IMR-90 (cell line): ENCODE data around the gene ARHGAP45. TPM values are rescaled to one million over a fixed set of nuclear protein-coding genes. Genes with fewer than 3 reads are reported as not detected.

Experiments used
- ATAC-seq: fragments of 200-7000 bp; cut with Tn5 transposase; 2 replicates; pipeline ENCODE4 v1.9.1; 2020; ENCODE audit warnings: low read depth, mild to moderate bottlenecking, moderate library complexity
- BruUV-seq: library from RNA; stranded (reverse); fragments of 400-500 nt; replicated peaks from 2 replicates; lab custom pipeline; 2021; lab: Mats Ljungman, UMichigan
- CTCF ChIA-PET: fragments of 300-600 bp; formaldehyde crosslinking; extraction: SDS; loops from one replicate; lab custom pipeline; 2021; ENCODE audit warnings: antibody characterized with exemption; lab: Yijun Ruan, JAX
- POLR2A ChIA-PET: fragments of 300-600 bp; sonication (Branson Sonifier 250); formaldehyde crosslinking; loops from one replicate; lab custom pipeline; 2022; ENCODE audit warnings: antibody characterized with exemption; ENCODE audit not compliant: unreplicated experiment; lab: Charles Lee
- DNase-seq: peaks from one replicate; pipeline ENCODE4 v3.0.0; 2013
- H2AFZ ChIP-seq: replicated peaks from 2 replicates; pipeline ENCODE3; 2013; ENCODE audit warnings: low read length, mild to moderate bottlenecking; ENCODE audit not compliant: poor library complexity
- H2AK5ac ChIP-seq: 2 replicates; pipeline ENCODE4 v1.6.1; 2013; ENCODE audit warnings: low read depth, low read length, inconsistent platforms
- H2AK9ac ChIP-seq: replicated peaks from 2 replicates; pipeline ENCODE3; 2013; ENCODE audit warnings: mild to moderate bottlenecking, low read depth, low read length, moderate library complexity; ENCODE audit not compliant: poor library complexity
- H2BK120ac ChIP-seq: 2 replicates; pipeline ENCODE4 v1.6.1; 2013; ENCODE audit warnings: low read depth, low read length, inconsistent platforms
- H2BK15ac ChIP-seq: 3 replicates; pipeline ENCODE4 v1.6.1; 2013; ENCODE audit warnings: low read depth, low read length, inconsistent platforms
- H2BK20ac ChIP-seq: 2 replicates; pipeline ENCODE4 v1.6.1; 2013; ENCODE audit warnings: low read depth, mild to moderate bottlenecking, inconsistent platforms, low read length, moderate library complexity
- H2BK5ac ChIP-seq: 2 replicates; pipeline ENCODE4 v1.6.1; 2013; ENCODE audit warnings: mild to moderate bottlenecking, low read depth, low read length, inconsistent platforms; ENCODE audit not compliant: poor library complexity, severe bottlenecking
- H3K14ac ChIP-seq: replicated peaks from 2 replicates; pipeline ENCODE4 v1.6.1; 2013; ENCODE audit warnings: low read depth, low read length, inconsistent platforms
- H3K18ac ChIP-seq: 2 replicates; pipeline ENCODE4 v1.6.1; 2013; ENCODE audit warnings: low read depth, low read length, control low read depth
- H3K23ac ChIP-seq: 2 replicates; pipeline ENCODE4 v1.6.1; 2013; ENCODE audit warnings: low read depth, low read length, inconsistent platforms
- H3K27ac ChIP-seq: 2 replicates; pipeline ENCODE4 v1.5.1; 2013; ENCODE audit warnings: mild to moderate bottlenecking, control low read depth, low read length; ENCODE audit not compliant: insufficient read depth
- H3K27me3 ChIP-seq: 2 replicates; pipeline ENCODE4 v1.6.1; 2013; ENCODE audit warnings: low read length; ENCODE audit not compliant: control insufficient read depth, insufficient read depth
- H3K36me3 ChIP-seq: 2 replicates; pipeline ENCODE4 v1.6.1; 2013; ENCODE audit warnings: low read length, mixed read lengths; ENCODE audit not compliant: control insufficient read depth, insufficient read depth
- H3K4ac ChIP-seq: 2 replicates; pipeline ENCODE4 v1.6.1; 2013; ENCODE audit warnings: low read depth, low read length, inconsistent platforms
- H3K4me1 ChIP-seq: 2 replicates; pipeline ENCODE4 v1.6.1; 2013; ENCODE audit warnings: low read length, mixed read lengths; ENCODE audit not compliant: control insufficient read depth, insufficient read depth
- H3K4me2 ChIP-seq: 2 replicates; pipeline ENCODE4 v1.6.1; 2013; ENCODE audit warnings: low read depth, mild to moderate bottlenecking, control low read depth, low read length, moderate library complexity
- H3K4me3 ChIP-seq: 2 replicates; pipeline ENCODE4 v1.5.1; 2013; ENCODE audit warnings: low read depth, mild to moderate bottlenecking, control low read depth, low read length, moderate library complexity; ENCODE audit not compliant: insufficient read depth
- H3K56ac ChIP-seq: 2 replicates; pipeline ENCODE4 v1.6.1; 2013; ENCODE audit warnings: low read length, inconsistent platforms; ENCODE audit not compliant: insufficient read depth; ENCODE audit errors: extremely low read depth
- H3K79me1 ChIP-seq, 2 experiments: 2 replicates each; pipeline ENCODE4 v1.6.1; 2013; ENCODE audit warnings: low read length in 2 of 2, inconsistent platforms in 1 of 2, low read depth in 1 of 2
- H3K9ac ChIP-seq: 2 replicates; pipeline ENCODE4 v1.6.1; 2013; ENCODE audit warnings: low read depth, low read length, control low read depth
- H3K9me1 ChIP-seq: 2 replicates; pipeline ENCODE4 v1.6.1; 2013; ENCODE audit warnings: low read length, inconsistent platforms; ENCODE audit not compliant: insufficient read depth
- H3K9me3 ChIP-seq: 2 replicates; pipeline ENCODE4 v1.6.1; 2013; ENCODE audit warnings: low read length; ENCODE audit not compliant: control insufficient read depth, insufficient read depth
- H4K20me1 ChIP-seq: 2 replicates; pipeline ENCODE4 v1.6.1; 2013; ENCODE audit warnings: low read length, inconsistent platforms; ENCODE audit not compliant: insufficient read depth
- H4K5ac ChIP-seq: 2 replicates; pipeline ENCODE4 v1.6.1; 2013; ENCODE audit warnings: mild to moderate bottlenecking, low read depth, low read length, control low read depth
- H4K8ac ChIP-seq, 2 experiments: 2 replicates each; pipeline ENCODE4 v1.6.1; 2013; ENCODE audit warnings: low read depth in 2 of 2, low read length in 2 of 2, control low read depth in 1 of 2, inconsistent platforms in 1 of 2
- H4K91ac ChIP-seq: 2 replicates; pipeline ENCODE4 v1.6.1; 2013; ENCODE audit warnings: low read depth, low read length, inconsistent platforms; ENCODE audit not compliant: insufficient read depth
- CEBPB ChIP-seq: IDR thresholded peaks from 2 replicates; pipeline ENCODE4 v1.6.1; 2012; ENCODE audit warnings: low read depth, low read length, improper control_type of control experiment
- MAZ ChIP-seq: IDR thresholded peaks from 2 replicates; pipeline ENCODE4 v1.6.1; 2012; ENCODE audit warnings: low read depth, mild to moderate bottlenecking, low read length, improper control_type of control experiment, moderate library complexity, borderline replicate concordance
- POLR2A ChIP-seq: IDR thresholded peaks from 2 replicates; pipeline ENCODE4 v1.6.1; 2012; ENCODE audit warnings: mild to moderate bottlenecking, low read depth, low read length
- RAD21 ChIP-seq: IDR thresholded peaks from 2 replicates; pipeline ENCODE4 v1.6.1; 2012; ENCODE audit warnings: low read length, improper control_type of control experiment
- RFX5 ChIP-seq: IDR thresholded peaks from 2 replicates; pipeline ENCODE4 v1.8.0; 2012; ENCODE audit warnings: low read depth, mild to moderate bottlenecking, low read length, moderate library complexity
- USF2 ChIP-seq: fragments of 150-350 bp; IDR thresholded peaks from 2 replicates; pipeline ENCODE4 v1.6.1; 2017; ENCODE audit warnings: mild to moderate bottlenecking, antibody characterized with exemption, low read length, low read depth
- WGBS, 2 experiments: methylation state at CpG; one replicate each; pipeline versions ENCODE4 v1.1.5 to v1.1.7; 2013; ENCODE audit warnings: missing lambda C conversion rate in 2 of 2; ENCODE audit not compliant: insufficient read length in 1 of 2; ENCODE audit errors: extremely low coverage in 2 of 2; 5-methylcytosine and 5-hydroxymethylcytosine counted together
- dilution Hi-C: fragments of 300-500 bp; cut with HindIII; formaldehyde crosslinking; loops from one replicate; pipeline ENCODE4 v1.14.3; 2018; ENCODE audit warnings: low sequenced_read_pairs; ENCODE audit not compliant: unreplicated experiment
- in situ Hi-C: fragments of 300-500 bp; cut with MboI; formaldehyde crosslinking; loops from 3 replicates; pipeline ENCODE4 v1.14.3; 2019; ENCODE audit warnings: low sequenced_read_pairs, inconsistent platforms, mixed read lengths
- intact Hi-C: fragments of 100-400 bp; cut with micrococcal nuclease; formaldehyde crosslinking; loops from 2 replicates; pipeline ENCODE4 v1.10.0; 2022
- polyA plus RNA-seq, 3 experiments: library from polyadenylated mRNA; depleted of rRNA; stranded (reverse); fragments of >200 nt; gene quantifications; 2 replicates each; pipeline ENCODE4 v1.2.3, GENCODE V29; 2012; ENCODE audit warnings: low replicate concordance in 1 of 3
- total RNA-seq: library from RNA; depleted of rRNA; stranded (reverse); fragments of >200 nt; gene quantifications from 2 replicates; pipeline ENCODE4 v1.2.3, GENCODE V29; 2012

Gene ARHGAP45
- total and polyA plus RNA-seq, 2 of the 4 experiments (the other 2 are of a cell fraction) = 1.3 to 1.7 TPM

DNA sequence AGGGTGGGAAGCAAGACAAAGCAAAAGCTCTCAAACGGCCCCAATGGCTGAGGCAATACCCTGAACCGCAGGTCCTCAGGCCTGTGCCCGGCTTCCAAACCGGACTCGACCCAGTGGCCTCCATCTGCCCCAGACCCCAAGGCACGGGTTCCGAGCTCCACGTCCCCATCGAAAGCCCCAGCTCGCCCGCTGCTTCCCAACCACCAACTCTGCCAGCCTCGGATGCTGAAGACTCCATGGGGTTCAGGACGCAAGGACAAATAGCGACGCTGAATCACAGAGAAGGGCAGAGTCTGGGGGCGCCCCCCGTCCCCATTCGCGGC, 27.6 kb downstream of the ARHGAP45 start (continued):
- TF ChIP-seq USF2 (no peak), RFX5 (no peak)

GRCh38 chr19:1094978-1095701, 28.2 kb downstream of the ARHGAP45 start, which contains the start of gene POLR2E:
POLR2E (minus strand) TSS chr19:1095375; CDS start chr19:1095315, 60 bp downstream.
- Histone ChIP-seq H3K27me3 (no peaks in the 10 kb centered on the region), H3K4me1 (peaks cover 12% of the 10 kb centered on the region), H2AK9ac (peak within 1 kb of the TSS; percentile 96), H4K20me1 (peaks cover 23% of the 10 kb centered on the region), H3K27ac (peak within 1 kb of the TSS; percentile 57), H3K79me1 (peaks cover 3 to 35% of the 10 kb centered on the region in 2 experiments; a peak in 2 of 4 replicates), H2BK120ac (peak within 1 kb of the TSS; percentile 75; the same call in 1 of the 2 replicates), H3K56ac (peak within 1 kb of the TSS; percentile 66), H3K4me3 (peak within 1 kb of the TSS; percentile 97), H4K5ac (peak within 1 kb of the TSS; percentile 28), H2AFZ (peak within 1 kb of the TSS; percentile 89), H3K18ac (no peak within 1 kb of the TSS), H2AK5ac (peak within 1 kb of the TSS; percentile 95), H3K9me1 (peaks cover 13% of the 10 kb centered on the region), H3K4ac (peak within 1 kb of the TSS; percentile 75), H2BK15ac (0 out of 3 replicates have a peak within 1 kb of the TSS, but pooled peaks have one; percentile 1), H3K23ac (peak within 1 kb of the TSS; percentile 87), H3K4me2 (peak within 1 kb of the TSS; percentile 78), H2BK20ac (no peak within 1 kb of the TSS), H4K8ac (peak within 1 kb of the TSS in 1 of 2 experiments; percentile 91; a peak in 3 of 4 replicates), H3K9ac (peak within 1 kb of the TSS; percentile 95), H3K9me3 (peaks cover 3% of the 10 kb centered on the region), H3K14ac (peak within 1 kb of the TSS; percentile 84), H3K36me3 (peaks cover 19% of the 10 kb centered on the region; the same call in 1 of the 2 replicates), H2BK5ac (peak within 1 kb of the TSS; percentile 20), H4K91ac (peak within 1 kb of the TSS; percentile 29; the same call in 1 of the 2 replicates)
- in situ Hi-C loops (no loop called here), intact Hi-C loops (loop anchor here (2.0 kb wide), 1 partner anchor 54 kb away; the partner anchor contains the start of gene ABCA7), dilution Hi-C loops (no loop called here)
- DNase-seq (peak; percentile 98), ATAC-seq (peak; percentile 99)
- POLR2A ChIA-PET = no interaction called here
- TF ChIP-seq POLR2A = peak; percentile 68; the same call in 1 of the 2 replicates
- peak; percentile 87; the same call in 1 of the 2 replicates for TF ChIP-seq MAZ
- TF ChIP-seq RAD21 = peak; percentile 19; the same call in 1 of the 2 replicates
- TF ChIP-seq CEBPB = no peak
- CTCF ChIA-PET = no interaction called here
- 0% methylated on average over 56 of the region's 81 CpGs; no CpG with 5 or more reads in 1 of the 2 experiments for WGBS, 2 experiments
- BruUV-seq = no TSS peak
